ENCODE measurements around the gene KCNK6.
A peak's percentile ranks its signal among the peaks of the same experiment; 100 is the strongest.

The KCNK6 gene

DNA sequence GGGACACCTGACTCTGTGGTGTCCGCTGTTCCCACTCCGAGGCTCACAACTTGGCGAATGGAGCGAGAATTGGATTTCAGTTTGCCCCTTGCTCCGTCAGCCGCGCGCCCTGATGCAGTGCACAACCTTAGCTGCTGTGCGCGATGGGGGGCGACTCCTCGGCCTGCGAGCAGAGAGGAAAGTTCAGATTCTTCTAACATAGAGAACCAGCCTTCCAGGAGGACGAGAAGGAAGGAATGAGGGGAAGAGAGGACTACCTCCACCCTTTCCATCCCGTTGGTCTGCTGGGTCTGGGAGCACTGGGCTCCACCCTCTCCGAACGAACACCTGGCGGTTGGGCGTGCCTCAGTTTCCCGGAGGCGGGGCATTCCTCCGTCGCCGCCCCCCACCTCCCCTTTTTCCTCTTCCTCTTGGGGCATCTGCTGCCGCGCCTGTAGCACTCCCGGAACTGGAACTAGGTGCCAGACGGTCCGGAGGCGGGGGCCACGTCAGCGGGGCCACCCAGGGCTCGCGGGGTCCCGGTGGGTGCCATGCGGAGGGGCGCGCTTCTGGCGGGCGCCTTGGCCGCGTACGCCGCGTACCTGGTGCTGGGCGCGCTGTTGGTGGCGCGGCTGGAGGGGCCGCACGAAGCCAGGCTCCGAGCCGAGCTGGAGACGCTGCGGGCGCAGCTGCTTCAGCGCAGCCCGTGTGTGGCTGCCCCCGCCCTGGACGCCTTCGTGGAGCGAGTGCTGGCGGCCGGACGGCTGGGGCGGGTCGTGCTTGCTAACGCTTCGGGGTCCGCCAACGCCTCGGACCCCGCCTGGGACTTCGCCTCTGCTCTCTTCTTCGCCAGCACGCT, at the start of gene KCNK6:
KCNK6 (plus strand) TSS at position 425 of the 838 bp plus-strand sequence; CDS start at position 531, 106 bp downstream.
- DNase-seq: peak in 1 of 2 donors; percentile 28

DNA sequence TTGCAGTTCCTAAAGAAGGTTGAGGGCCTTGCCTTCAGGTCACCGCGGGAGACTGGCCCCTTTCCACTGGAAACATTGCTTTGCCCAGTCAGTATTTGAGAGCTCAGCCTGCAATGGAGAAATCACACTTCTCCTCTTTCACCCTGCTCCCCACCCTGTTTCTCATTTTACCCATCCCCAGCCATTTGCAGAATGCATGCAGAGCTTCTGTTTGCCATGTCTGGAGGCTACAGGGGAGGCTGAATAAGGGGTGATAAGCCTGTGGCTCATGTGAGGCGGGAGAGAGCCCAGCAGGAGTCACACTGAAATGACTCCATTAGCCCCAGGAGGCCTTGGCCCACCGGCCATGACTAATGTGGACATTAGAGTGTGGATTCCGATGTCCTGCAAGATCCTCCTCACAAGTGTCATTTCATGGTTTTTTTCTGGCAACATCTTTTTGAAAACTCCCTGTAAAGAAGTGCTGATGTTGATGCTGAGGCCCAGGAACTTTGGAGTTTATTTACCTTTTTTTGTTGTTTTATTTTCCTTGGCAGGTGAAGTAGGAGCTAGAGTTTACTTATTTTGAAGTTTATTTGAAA, 49.0 kb upstream of the KCNK6 start:
- DNase-seq: no peak

DNA sequence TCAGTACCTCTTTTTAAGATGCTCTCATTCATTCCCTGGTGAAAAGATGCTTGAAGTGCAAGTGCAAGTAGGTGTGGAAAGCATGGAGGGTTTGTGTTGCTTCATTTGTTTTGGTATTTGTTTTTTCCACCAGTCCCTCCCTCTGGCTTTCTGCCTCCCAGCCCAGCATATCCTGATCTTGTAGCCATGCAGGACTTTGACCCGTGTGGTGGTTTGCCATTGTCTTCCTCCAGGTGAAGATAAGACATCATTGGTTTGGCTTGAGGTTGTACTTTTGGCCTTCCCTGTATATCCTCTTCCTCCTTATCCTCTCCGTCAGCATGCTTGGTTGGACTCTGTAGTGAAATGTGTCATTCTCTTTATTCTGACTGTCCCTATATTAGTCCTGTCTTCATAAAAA, 46.1 kb upstream of the KCNK6 start:
- DNase-seq: no peak

DNA sequence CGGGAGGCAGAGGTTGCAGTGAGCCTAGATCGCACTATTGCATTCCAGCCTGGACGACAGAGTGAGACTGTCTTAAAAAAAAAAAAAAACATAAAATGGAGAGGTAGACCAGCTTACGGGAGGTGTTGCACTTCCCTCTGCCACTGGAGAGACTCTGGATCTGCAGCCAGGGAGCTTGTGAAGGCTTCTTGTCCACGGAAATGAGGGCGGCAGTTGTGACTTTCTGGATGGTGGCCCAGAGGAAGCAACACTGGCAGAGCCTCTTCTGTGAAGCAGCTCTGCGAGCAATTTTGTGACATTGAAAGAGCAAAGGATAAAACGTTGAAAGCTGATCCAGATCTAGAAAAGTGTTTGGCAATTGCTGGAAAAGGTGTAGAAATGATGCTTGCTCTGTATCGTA, 44.9 kb upstream of the KCNK6 start:
- no peak for DNase-seq

DNA sequence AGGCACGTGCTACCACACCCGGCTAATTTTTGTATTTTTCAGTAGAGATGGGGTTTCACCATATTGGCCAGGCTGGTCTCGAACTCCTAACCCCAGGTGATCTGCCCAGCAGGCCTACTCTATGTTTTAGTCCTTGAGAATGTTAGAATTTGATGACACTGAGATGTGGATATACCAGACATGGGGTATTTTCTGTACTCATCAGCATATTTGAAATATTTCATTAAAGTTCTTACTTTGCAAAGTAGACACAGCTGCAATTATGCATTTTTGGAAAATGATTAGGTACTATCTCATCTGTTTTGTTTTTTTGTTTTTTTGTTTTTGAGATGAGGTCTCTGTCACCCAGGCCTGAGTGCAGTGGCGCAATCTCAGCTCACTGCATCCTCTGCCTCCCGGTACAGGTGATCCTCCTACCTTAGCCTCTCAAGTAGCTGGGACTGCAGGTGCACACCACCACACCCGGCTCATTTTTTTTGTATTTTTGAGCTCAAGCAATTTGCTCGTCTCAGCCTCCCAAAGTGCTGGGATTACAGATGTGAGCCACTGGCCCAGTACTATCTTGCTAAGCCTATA, 42.6 kb upstream of the KCNK6 start:
- no peak for DNase-seq

DNA sequence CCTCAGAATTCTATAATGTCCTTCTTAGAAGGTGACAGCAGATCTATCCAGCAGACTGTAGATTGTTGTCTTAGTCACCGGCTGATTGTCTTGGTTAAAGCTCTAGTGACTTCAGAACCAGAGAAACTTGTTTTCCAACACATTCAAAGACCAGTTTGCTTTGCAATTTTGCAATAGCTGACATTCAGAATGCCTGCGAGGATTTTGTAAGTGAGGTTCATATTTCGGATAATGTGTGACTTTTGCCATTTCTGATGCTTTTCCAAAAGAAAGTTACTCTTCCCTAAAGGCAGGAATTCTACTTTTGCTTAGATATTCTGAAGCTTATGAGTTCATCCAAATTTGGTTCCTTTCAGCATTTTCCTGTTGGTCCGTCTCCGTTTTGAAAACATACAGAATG, 42.1 kb upstream of the KCNK6 start:
- DNase-seq: no peak

DNA sequence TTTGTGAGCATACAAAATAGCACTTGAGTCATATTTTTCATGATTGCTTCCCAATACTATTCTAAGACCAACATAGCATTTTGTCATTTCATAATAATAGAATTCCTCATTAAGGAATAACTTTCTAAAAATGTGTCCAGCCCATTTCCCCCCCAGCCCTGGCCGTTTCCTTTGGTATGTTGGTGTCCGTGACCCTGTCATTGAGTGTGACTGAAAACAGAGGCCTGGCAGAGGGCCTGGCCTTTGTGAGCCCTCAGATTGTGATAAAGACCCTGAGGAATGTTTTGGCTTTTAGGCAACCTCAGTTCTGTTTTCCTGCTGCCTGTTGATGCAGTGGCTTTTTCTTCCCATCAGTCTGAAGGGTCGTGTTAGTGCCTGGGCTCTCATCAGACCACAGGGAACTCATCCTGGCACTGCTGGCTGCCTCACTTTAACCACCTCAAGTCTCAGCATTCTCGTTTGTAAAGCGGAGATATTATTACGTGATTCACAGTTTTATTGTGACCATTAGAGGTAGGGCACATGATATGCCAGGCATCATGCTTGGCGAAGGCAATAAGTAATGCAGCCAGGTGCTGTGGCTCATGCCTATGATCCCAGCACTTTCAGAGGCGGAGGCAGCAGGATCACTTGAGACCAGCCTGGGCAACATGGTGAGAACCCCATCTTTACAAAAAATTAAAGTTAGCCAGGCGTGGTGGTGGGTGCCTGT, 41.5 kb upstream of the KCNK6 start:
- no peak for DNase-seq

DNA sequence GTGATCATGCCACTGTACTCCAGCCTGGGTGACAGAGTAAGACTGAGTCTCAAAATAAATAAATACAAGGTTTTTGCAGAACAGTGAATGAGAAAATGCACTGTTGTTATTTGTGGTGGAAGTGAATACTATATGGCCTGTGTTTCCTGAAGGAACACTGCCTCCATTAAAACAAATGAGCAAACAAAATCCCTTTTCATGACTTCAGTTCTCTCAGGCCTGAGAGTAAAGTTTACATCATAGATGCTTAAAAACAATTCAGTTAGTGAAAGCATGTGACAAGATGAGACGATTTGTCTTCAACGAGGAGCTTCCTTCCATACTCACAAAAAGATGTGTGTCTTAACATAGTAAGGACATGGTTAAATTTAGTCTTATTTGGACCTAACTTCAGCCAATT, 40.9 kb upstream of the KCNK6 start:
- no peak for DNase-seq

DNA sequence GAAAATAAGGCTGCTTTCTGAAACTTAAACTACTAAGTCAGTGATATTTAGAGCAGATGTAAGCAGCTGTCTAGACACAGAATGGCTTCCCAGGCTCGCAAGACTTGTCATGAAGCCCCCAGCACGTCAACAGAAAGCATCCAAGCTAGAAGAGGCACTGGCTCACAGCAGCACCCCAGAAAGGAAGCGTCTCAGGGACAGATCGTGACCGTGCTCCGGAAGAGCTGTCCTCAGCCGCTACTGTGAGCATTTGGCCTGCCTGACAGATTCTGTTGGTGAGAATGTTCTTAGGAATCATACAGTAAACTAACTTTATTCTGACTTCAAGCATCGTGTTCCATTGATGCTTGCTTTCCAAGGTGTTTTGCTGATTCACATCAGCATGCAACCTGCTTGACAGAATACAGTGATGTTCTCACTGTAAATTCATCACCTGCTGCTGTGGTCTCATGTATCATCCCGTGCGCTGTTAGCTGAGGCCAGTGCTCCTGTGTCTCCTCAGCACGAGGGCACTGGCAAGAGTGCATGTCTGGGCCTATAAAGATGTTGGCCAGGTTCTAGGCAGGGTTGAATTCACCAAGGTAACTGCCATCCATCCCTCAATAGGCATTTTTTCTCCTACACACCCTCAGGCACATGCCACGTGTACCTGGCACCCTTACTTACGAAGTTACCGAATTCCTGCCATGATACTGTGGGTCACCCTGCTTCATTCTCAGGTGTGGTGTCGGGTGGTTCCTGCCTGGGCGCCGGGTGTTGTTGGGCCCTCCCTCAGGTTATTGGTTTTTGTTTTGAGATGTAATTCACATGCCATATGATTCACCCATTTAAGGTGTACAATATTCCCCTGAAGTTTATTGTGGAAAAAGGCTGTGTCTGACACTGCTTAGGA, 39.4 kb upstream of the KCNK6 start:
- DNase-seq: no peak

DNA sequence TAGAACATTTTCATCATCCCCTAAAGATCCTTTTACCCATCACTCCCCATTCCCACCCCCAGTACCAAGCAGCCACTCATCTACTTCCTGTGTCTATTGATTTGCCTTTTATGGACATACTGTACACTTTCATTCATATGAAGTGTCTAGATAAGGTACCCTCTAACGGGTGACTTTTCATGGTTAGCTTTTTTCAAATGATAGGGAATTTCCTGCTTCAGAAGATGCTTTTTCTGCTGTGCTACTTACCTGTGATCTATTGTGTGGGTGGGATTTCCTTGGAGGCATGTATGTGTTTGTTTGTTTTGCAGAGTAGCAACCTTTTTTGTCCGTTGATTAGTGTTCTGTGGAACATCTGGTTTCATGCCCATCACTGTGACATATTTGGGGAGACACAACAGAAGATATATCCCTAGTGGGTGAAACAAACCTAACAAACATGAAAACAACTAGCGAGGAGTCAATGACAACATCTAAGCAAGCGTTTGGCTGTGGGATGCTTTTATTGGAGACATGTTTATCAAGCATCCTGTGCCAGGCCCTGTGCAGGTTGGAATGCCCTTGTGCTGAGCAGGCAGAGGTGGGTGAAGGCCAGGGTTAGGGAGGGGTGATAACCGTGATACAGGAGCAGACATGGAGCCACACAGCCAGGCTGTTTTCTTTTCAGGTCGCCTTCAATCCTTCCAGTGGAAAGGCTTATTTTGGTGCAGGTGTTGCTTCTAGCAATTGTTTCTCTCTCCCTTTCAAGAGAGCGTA, 37.7 kb upstream of the KCNK6 start:
- no peak for DNase-seq

DNA sequence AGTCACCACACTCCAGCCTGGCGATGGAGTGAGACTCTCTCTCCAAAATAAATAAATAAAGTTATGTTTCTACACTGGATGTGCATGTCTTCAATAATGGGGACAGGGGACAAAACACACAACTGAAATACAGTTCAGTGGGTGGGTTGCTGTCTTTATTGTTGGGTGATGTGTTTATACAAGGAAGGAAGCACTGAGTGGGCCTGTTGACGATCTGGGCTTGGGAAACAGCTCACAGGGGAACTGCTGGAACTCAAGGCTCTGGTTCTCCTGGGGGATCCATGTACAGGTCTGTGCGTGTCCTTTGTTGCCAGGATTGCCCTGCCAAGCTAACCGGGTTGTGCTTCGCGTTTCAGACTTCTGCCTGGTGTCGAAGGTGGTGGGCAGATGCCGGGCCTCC, 36.4 kb upstream of the KCNK6 start:
- no peak for DNase-seq

DNA sequence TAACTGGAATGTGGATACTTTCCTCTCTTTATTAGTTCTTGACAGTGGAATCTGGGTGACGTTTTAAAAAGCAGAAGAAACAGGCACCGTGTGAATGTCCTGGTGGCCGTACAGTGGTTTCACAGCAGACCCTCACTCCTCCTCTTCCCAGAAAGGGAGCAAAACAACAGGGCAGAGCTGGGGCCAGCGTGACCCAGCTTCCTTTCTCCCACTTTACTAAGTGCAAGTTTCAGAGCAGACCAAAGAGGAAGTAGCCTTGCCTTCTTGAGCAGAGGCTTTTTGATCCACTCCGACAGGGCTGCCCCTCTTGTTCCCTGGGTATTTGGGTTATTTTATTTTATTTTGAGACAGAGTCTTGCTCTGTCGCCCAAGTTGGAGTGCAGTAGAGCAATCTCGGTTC, 35.2 kb upstream of the KCNK6 start:
- peak in 1 of 2 donors; percentile 46 for DNase-seq

DNA sequence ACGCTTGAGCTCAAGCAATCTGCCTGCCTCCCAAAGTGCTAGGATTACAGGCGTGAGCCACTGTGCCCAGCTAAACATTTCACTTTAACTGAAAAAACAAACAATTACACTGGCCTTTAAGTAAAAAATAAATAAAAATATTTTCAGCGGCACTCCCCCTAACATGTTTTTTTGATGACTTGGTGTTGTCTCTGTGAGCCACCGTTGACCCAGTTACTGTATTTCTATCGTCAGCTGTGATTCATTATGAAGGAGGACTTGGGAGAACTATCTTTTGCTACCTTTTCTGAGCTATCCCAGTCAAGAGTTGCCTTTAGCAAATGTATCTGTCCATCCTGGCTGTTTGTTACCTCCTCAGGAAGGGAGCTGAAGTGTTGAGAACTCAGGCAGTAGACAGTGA, 34.1 kb upstream of the KCNK6 start:
- no peak for DNase-seq

DNA sequence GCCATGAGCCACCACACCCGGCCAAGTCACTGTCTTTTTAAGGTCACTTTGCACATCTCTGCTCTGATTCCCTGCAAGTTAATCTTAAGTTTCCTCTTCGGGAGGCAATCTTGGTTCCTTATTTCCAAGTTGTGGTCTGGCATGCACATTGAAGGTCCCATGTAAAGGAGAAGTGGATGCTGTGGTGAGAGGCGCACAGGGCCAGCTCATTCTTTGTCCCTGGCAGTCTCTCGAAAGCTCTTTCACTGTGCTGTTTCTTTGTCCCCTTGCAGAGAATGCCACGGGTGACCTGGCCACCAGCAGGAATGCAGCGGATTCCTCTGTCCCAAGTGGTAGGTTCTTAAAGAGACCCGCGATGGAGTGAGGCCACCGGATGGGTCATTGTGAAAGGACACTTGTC, 32.0 kb upstream of the KCNK6 start:
- DNase-seq: peak in 1 of 2 donors; percentile 18

DNA sequence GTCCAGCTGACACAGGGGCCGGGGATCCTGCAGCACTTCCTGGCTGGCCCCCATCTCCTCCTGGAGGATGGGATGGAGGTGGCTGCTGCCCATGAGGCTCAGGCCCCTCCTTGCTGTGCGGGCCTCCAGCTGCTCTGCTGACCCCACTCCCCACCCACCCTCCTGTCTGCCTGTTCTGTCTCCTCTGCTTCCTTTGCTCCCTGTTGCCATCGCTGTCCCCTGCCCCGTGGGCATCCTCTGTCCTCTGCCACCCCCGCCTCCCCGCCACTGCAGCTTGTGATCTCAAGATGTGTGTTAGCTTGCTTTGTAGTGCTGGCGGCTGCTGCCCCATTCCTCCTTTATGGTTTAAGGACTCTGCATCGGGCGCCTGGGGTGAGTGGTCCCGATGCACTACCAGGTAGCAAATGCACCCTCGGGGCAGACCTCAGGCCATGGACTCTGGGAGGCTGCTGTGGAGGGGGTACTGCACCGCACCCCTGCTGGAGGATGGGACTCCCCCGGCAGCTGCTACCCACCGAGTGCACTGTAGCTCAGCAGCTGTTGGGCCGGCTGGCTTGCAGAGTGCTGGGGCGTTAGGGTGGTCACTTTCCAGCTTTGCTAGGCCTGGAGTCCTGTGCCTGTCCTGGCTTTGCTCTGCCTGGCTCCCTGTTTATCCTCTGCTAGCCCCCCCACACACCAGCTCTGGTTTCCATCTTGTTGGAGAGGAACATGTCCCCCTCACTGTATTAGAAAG, 31.4 kb upstream of the KCNK6 start:
- DNase-seq: no peak

DNA sequence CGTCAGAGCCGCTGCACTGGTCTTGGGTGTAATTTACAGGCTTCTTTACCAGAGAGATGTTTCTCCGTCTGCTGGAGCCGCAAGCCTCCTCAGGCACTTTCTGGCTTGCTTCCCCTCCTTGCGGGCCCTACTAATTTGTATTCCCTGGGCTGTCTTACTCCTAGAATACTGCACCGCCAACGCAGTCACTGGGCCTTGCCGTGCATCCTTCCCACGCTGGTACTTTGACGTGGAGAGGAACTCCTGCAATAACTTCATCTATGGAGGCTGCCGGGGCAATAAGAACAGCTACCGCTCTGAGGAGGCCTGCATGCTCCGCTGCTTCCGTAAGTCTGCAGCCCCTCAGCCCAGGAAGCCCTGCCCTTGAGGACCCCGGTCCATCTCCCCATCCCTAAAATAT, 29.7 kb upstream of the KCNK6 start:
- DNase-seq: no peak

DNA sequence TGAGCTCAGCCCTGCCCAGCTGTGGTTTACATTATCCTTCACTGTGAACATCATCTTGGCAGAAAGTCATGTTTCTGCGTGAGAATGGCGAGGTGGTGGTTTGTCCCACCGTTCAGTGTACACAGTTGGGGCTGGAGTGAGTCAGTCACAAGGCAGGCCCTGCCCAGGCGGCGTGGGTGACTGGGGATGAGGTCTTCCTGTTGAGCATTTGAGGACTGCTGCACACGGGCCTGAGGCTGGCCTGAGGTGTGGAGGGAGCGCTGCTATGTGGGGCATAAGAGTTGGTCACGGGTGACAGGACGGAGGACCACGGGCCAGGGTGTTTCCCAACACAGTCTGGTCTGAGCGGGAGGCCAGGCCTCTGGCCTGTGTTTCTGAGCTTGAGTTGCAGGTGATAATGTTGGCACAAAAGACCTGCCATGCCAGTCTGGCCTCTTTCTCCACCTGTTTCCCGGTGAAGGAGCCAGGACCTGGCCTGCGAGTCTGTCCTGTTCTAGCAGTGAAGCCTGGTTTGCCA, 29.0 kb upstream of the KCNK6 start:
- DNase-seq: no peak

DNA sequence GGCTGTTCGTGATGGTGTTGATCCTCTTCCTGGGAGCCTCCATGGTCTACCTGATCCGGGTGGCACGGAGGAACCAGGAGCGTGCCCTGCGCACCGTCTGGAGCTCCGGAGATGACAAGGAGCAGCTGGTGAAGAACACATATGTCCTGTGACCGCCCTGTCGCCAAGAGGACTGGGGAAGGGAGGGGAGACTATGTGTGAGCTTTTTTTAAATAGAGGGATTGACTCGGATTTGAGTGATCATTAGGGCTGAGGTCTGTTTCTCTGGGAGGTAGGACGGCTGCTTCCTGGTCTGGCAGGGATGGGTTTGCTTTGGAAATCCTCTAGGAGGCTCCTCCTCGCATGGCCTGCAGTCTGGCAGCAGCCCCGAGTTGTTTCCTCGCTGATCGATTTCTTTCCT, 27.8 kb upstream of the KCNK6 start:
- no peak for DNase-seq

DNA sequence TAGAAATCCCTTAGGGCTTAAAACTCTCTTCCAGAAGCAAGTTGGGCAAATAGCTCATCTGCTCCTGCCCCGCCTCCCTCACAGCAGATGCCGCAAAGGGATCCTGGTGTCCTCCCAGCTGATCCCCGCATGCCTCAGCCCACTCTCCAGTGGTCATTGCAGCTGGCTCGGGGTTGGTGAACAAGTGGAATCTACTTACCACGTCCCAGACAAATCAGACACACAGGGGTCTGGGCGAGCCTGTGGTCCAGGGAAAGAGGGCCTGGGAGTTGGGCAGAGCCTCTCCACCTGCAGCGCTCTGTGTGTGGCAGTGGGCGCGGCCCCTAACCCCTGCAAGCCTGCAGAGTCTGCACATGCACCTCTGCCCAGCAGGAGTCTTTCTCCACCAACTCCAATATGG, 26.4 kb upstream of the KCNK6 start:
- DNase-seq: no peak

DNA sequence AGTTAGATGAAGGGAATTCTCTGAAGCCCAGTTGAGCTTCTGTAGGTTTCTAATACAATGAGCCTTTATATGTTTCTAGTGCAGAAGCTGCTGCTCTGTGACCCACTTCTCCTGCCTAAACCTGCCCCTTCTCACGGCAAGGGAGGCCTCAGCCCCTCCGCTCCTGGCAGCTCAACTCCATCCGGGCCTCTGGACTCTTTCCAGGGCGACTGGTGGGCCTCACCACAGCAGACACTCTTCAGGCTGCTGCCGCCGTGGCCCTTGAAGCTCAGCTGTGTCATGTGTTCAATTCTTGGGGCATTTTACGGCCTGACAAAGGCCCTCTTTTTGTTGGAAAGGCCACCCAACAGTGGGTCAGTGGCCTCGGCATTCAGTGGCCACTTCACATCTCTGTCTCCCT, 25.6 kb upstream of the KCNK6 start:
- DNase-seq: no peak

All from bone marrow (tissue), 2 donors.